LNCaP clone FGC (cell line): ENCODE measurements around the gene CLIC4.
"Not testable (repeated sequence)": the region's sequence is repeated elsewhere in the genome, so short reads cannot be mapped to it uniquely, and the experiment has no call there.

Source experiments
- DNase-seq: peaks from one replicate; pipeline ENCODE4 v3.0.0-alpha.2; 2011; ENCODE audit warnings: low read depth
- H3K4me3 ChIP-seq: 2 replicates; pipeline ENCODE4 v1.5.1; 2011; ENCODE audit warnings: mild to moderate bottlenecking, low read depth, low read length, control low read depth
- CTCF ChIP-seq: IDR thresholded peaks from 2 replicates; pipeline ENCODE4 v1.5.1; 2012; ENCODE audit warnings: mild to moderate bottlenecking; ENCODE audit not compliant: control insufficient read depth, insufficient read depth; ENCODE audit errors: extremely low read depth

CLIC4 gene

GRCh38 chr1:24806588-24806987, 61.3 kb downstream of the CLIC4 start:
- DNase-seq = no peak
- no peak for TF ChIP-seq CTCF
- H3K4me3 ChIP-seq = no peak overlapping the region

- H3K4me3 ChIP-seq, DNase-seq: not testable (repeated sequence)
These were observed 66.2 kb downstream of the CLIC4 start for GRCh38 chr1:24811494-24811893.

GRCh38 chr1:24820221-24820620, 75.0 kb downstream of the CLIC4 start:
- not testable (repeated sequence) for H3K4me3 ChIP-seq, DNase-seq

- DNase-seq = no peak
- no peak overlapping the region for H3K4me3 ChIP-seq
- no peak for TF ChIP-seq CTCF
These were observed 77.6 kb downstream of the CLIC4 start for GRCh38 chr1:24822887-24823286.

- H3K4me3 ChIP-seq, DNase-seq: not testable (repeated sequence)
These were observed 78.2 kb downstream of the CLIC4 start for GRCh38 chr1:24823486-24823885.

- TF ChIP-seq CTCF = no peak
- DNase-seq = no peak
These were observed 79.9 kb downstream of the CLIC4 start for GRCh38 chr1:24825174-24825573.

GRCh38 chr1:24826510-24826909, 81.3 kb downstream of the CLIC4 start:
- no peak overlapping the region for H3K4me3 ChIP-seq
- TF ChIP-seq CTCF = no peak
- DNase-seq = no peak

More at GRCh38 chr1:24825174-24825573, 79.9 kb downstream of the CLIC4 start:
- H3K4me3 ChIP-seq = no peak overlapping the region

GRCh38 chr1:24827379-24828135, 82.3 kb downstream of the CLIC4 start:
- DNase-seq = no peak
- no peak overlapping the region for H3K4me3 ChIP-seq
- no peak for TF ChIP-seq CTCF
